Fibroblast of lung (primary cell): ENCODE measurements around the gene MAPT. TPM values are rescaled to one million over a fixed set of nuclear protein-coding genes. Genes with fewer than 3 reads are reported as not detected.

Experiments used
- DNase-seq, 2 donors: peaks; one replicate each; pipeline versions ENCODE4 v3.0.0 to v3.0.0-alpha.2; 2010; ENCODE audit warnings: low read depth in 2 of 2
- H2AFZ ChIP-seq: 2 replicates; pipeline ENCODE4 v1.5.1; 2012; ENCODE audit warnings: low read length, control low read depth, inconsistent platforms
- H3K27ac ChIP-seq: 2 replicates; pipeline ENCODE4 v1.5.1; 2011; ENCODE audit warnings: low read length, control low read depth; ENCODE audit not compliant: insufficient read depth
- H3K27me3 ChIP-seq: 2 replicates; pipeline ENCODE4 v1.5.1; 2011; ENCODE audit warnings: mild to moderate bottlenecking, low read length; ENCODE audit not compliant: control insufficient read depth, insufficient read depth
- H3K36me3 ChIP-seq: 2 replicates; pipeline ENCODE4 v1.5.1; 2011; ENCODE audit warnings: low read length; ENCODE audit not compliant: control insufficient read depth, insufficient read depth
- H3K4me1 ChIP-seq: 2 replicates; pipeline ENCODE4 v1.5.1; 2011; ENCODE audit warnings: low read length; ENCODE audit not compliant: control insufficient read depth, insufficient read depth; ENCODE audit errors: extremely low read depth
- H3K4me2 ChIP-seq: 2 replicates; pipeline ENCODE4 v1.5.1; 2011; ENCODE audit warnings: low read length, control low read depth; ENCODE audit not compliant: insufficient read depth; ENCODE audit errors: extremely low read depth
- H3K4me3 ChIP-seq, 4 experiments: fragments of 200-600 bp in 1 of 4; sonication (generic) in 1 of 4; replicated peaks in 1 of 4; 2 replicates each; pipeline ENCODE4 v1.5.1; 2011 to 2016; ENCODE audit warnings: low read length in 4 of 4, low read depth in 3 of 4, mild to moderate bottlenecking in 3 of 4, control low read depth in 2 of 4, inconsistent platforms in 1 of 4, mixed read lengths in 1 of 4; ENCODE audit not compliant: insufficient read depth in 1 of 4; ENCODE audit errors: control extremely low read depth in 1 of 4
- H3K79me2 ChIP-seq: 2 replicates; pipeline ENCODE4 v1.5.1; 2012; ENCODE audit warnings: mild to moderate bottlenecking, low read length, inconsistent platforms; ENCODE audit not compliant: control insufficient read depth, insufficient read depth
- H3K9ac ChIP-seq: 2 replicates; pipeline ENCODE4 v1.5.1; 2011; ENCODE audit warnings: mild to moderate bottlenecking, low read length, control low read depth; ENCODE audit not compliant: insufficient read depth
- H3K9me3 ChIP-seq: 2 replicates; pipeline ENCODE4 v1.5.1; 2012; ENCODE audit warnings: low read depth, low read length; ENCODE audit not compliant: control insufficient read depth, insufficient read depth
- H4K20me1 ChIP-seq: 2 replicates; pipeline ENCODE4 v1.5.1; 2011; ENCODE audit warnings: low read length; ENCODE audit not compliant: control insufficient read depth, insufficient read depth; ENCODE audit errors: extremely low read depth
- EZH2 ChIP-seq: IDR thresholded peaks from 2 replicates; pipeline ENCODE4 v1.5.1; 2012; ENCODE audit warnings: low read length, control low read depth, mild to moderate bottlenecking; ENCODE audit errors: missing control alignments
- polyA plus RNA-seq, 2 donors: library from polyadenylated mRNA; depleted of rRNA in 1 of 2; stranded (reverse) in 1 of 2; unstranded in 1 of 2; fragments of >200 nt; gene quantifications; 2 replicates each; pipeline ENCODE4 v1.2.1, GENCODE V29; 2011 to 2012; ENCODE audit warnings: missing spikeins in 1 of 2
- total RNA-seq: library from RNA; depleted of rRNA; stranded (reverse); fragments of >200 nt; gene quantifications from 2 replicates; pipeline ENCODE4 v1.2.1, GENCODE V29; 2014
- TF ChIP-seq, protein P1 (sequence below), 2 donors: IDR thresholded peaks in 1 of 2; conservative IDR thresholded peaks in 1 of 2; 1 replicate in 1 of 2; 2 replicates in 1 of 2; pipeline ENCODE4 v1.5.1; 2011 to 2012; ENCODE audit warnings: low read length in 2 of 2, control low read depth in 1 of 2, inconsistent platforms in 1 of 2, low read depth in 1 of 2, mild to moderate bottlenecking in 1 of 2

MAPT gene
- total and polyA plus RNA-seq, 2 donors (not counting 1 experiment from before 2014, with no cell fraction given), result 0.09 to 0.50 TPM

DNA sequence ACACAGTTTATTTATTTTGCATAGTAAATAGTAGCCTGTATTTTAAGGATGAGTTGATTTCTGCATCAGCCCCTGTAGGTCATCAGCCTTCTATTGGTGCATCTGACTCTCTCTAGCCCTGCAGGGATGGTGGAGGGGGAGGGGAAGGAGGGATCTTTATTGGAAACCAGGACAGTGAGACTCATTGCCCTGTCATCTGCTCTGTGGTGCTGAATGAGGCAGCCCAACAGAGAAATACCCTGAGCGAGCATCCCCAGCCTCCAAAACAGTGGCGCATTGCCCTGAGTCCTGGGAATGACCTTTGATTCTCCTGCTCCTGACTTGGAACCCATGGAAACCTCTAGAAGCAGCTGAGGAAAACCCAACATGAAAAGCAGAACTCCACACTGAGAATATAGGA lies 59.2 kb downstream of the MAPT start:
- H3K4me2 ChIP-seq, result no peak overlapping the region
- no peak overlapping the region for H2AFZ ChIP-seq
- no peak for DNase-seq
- H3K9ac ChIP-seq, result no peak overlapping the region
- TF ChIP-seq, protein P1, sequence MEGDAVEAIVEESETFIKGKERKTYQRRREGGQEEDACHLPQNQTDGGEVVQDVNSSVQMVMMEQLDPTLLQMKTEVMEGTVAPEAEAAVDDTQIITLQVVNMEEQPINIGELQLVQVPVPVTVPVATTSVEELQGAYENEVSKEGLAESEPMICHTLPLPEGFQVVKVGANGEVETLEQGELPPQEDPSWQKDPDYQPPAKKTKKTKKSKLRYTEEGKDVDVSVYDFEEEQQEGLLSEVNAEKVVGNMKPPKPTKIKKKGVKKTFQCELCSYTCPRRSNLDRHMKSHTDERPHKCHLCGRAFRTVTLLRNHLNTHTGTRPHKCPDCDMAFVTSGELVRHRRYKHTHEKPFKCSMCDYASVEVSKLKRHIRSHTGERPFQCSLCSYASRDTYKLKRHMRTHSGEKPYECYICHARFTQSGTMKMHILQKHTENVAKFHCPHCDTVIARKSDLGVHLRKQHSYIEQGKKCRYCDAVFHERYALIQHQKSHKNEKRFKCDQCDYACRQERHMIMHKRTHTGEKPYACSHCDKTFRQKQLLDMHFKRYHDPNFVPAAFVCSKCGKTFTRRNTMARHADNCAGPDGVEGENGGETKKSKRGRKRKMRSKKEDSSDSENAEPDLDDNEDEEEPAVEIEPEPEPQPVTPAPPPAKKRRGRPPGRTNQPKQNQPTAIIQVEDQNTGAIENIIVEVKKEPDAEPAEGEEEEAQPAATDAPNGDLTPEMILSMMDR (conservative IDR thresholded peaks at IDR 0.05 in 1 of 2, IDR thresholded peaks at IDR 0.05 in 1 of 2; ENCODE audit: low read depth in 1 of 2, low read length in 2 of 2), result no peak
- TF ChIP-seq EZH2, result no peak
- no peak overlapping the region for H3K27ac ChIP-seq
- no peaks in the 10 kb centered on the region for H3K79me2 ChIP-seq
- H4K20me1 ChIP-seq, result no peaks in the 10 kb centered on the region
- no peaks in the 10 kb centered on the region for H3K9me3 ChIP-seq
- peaks cover 2% of the 10 kb centered on the region for H3K4me1 ChIP-seq
- no peaks in the 10 kb centered on the region for H3K36me3 ChIP-seq
- peaks cover 14% of the 10 kb centered on the region for H3K27me3 ChIP-seq
- H3K4me3 ChIP-seq, result no peak overlapping the region

DNA sequence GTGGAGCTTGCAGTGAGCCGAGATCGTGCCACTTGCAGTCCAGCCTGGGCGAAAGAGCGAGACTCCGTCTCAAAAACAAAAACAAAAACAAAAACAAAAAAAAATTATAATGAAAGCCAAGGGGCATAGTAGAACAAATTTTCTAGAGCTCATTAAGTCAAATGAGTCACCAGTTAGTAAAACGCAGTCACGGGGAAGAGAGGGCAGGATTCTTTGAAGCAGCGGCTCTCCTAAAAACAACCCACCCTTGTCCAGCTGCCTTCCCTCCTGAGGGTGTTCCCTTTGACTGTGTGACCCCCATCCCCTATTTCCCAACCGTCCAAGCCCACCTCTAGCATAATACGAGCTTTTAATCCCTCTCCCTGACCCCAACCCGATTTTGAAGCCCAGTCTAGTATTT lies 60.6 kb downstream of the MAPT start:
- peak in 1 of 2 donors; percentile 17 for DNase-seq
- H3K4me3 ChIP-seq, result no peak overlapping the region
- H3K36me3 ChIP-seq, result no peaks in the 10 kb centered on the region
- H2AFZ ChIP-seq, result no peak overlapping the region
- no peaks in the 10 kb centered on the region for H3K4me1 ChIP-seq
- H3K27ac ChIP-seq, result no peak overlapping the region
- no peak overlapping the region for H3K4me2 ChIP-seq
- H4K20me1 ChIP-seq, result no peaks in the 10 kb centered on the region
- TF ChIP-seq EZH2, result no peak
- TF ChIP-seq, protein P1 (conservative IDR thresholded peaks at IDR 0.05 in 1 of 2, IDR thresholded peaks at IDR 0.05 in 1 of 2; ENCODE audit: low read depth in 1 of 2, low read length in 2 of 2), result no peak
- H3K9me3 ChIP-seq, result no peaks in the 10 kb centered on the region
- H3K27me3 ChIP-seq, result peaks cover 12% of the 10 kb centered on the region
- no peaks in the 10 kb centered on the region for H3K79me2 ChIP-seq
- no peak overlapping the region for H3K9ac ChIP-seq

DNA sequence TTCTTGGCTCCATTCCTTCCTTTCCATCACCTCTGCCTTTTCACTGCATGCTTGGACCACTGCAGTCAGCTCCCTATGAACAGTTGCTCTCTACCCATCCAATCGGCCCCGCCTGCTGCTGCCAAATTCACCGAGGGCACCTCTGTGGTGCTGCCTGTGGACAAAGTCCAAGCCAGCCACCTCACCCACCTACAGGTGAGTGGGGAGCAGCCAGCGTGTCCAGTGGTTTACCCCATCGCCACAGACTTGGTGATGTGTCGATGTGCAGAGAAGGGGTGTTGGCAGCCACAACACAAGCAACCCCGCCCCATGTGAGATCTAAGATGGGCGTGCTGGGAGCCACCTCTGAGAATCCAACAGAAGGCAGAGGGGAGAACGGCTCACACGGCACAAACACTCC lies 61.0 kb downstream of the MAPT start:
- Histone ChIP-seq H4K20me1 (no peaks in the 10 kb centered on the region), H3K4me2 (no peak overlapping the region), H3K36me3 (no peaks in the 10 kb centered on the region), H3K9me3 (no peaks in the 10 kb centered on the region), H2AFZ (no peak overlapping the region), H3K79me2 (no peaks in the 10 kb centered on the region), H3K27me3 (peaks cover 10% of the 10 kb centered on the region), H3K27ac (no peak overlapping the region), H3K4me1 (no peaks in the 10 kb centered on the region), H3K4me3 (no peak overlapping the region), H3K9ac (no peak overlapping the region)
- TF ChIP-seq, protein P1 (conservative IDR thresholded peaks at IDR 0.05 in 1 of 2, IDR thresholded peaks at IDR 0.05 in 1 of 2; ENCODE audit: low read depth in 1 of 2, low read length in 2 of 2), result no peak
- no peak for TF ChIP-seq EZH2
- no peak for DNase-seq
